ENCODE data around the gene TCF21.
A peak's percentile ranks its signal among the peaks of the same experiment; 100 is the strongest.

The TCF21 gene

GRCh38 chr6:133880896-133881295, 8.0 kb upstream of the TCF21 start:
- DNase-seq = no peak
- no peaks in the 10 kb centered on the region for H3K36me3 ChIP-seq (replicated peaks)
- in situ Hi-C loops (cut with HindIII; ENCODE audit: low pct_ligation_motif_present, low sequenced_read_pairs) = no loop called here
- no peak overlapping the region for H3K4me3 ChIP-seq (ENCODE audit: low read depth, low read length)
- H3K27ac ChIP-seq = no peak overlapping the region
- TF ChIP-seq CTCF (IDR thresholded peaks at IDR 0.05; ENCODE audit: low read depth, low read length, missing control alignments) = no peak
- H3K27me3 ChIP-seq (replicated peaks) = peaks cover 9% of the 10 kb centered on the region

- peaks cover 32% of the 10 kb centered on the region for H3K27me3 ChIP-seq (replicated peaks)
- H3K27ac ChIP-seq = no peak overlapping the region
- no peak for TF ChIP-seq CTCF (IDR thresholded peaks at IDR 0.05; ENCODE audit: low read depth, low read length, missing control alignments)
- H3K4me3 ChIP-seq (ENCODE audit: low read depth, low read length) = no peak overlapping the region
- no peak for DNase-seq
- in situ Hi-C loops (cut with HindIII; ENCODE audit: low pct_ligation_motif_present, low sequenced_read_pairs) = no loop called here
- H3K36me3 ChIP-seq (replicated peaks) = no peaks in the 10 kb centered on the region
These were observed 2.7 kb upstream of the TCF21 start for GRCh38 chr6:133886104-133886775.

- no peaks in the 10 kb centered on the region for H3K36me3 ChIP-seq (replicated peaks)
- no peak overlapping the region for H3K4me3 ChIP-seq (ENCODE audit: low read depth, low read length)
- no peak overlapping the region for H3K27ac ChIP-seq
- DNase-seq = no peak
- peaks cover 35% of the 10 kb centered on the region for H3K27me3 ChIP-seq (replicated peaks)
- TF ChIP-seq CTCF (IDR thresholded peaks at IDR 0.05; ENCODE audit: low read depth, low read length, missing control alignments) = no peak
- in situ Hi-C loops (cut with HindIII; ENCODE audit: low pct_ligation_motif_present, low sequenced_read_pairs) = no loop called here
These were observed 1.6 kb upstream of the TCF21 start for GRCh38 chr6:133887156-133887879.

GRCh38 chr6:133887880-133888230, 1.1 kb upstream of the TCF21 start:
- peaks cover 37% of the 10 kb centered on the region for H3K27me3 ChIP-seq (replicated peaks)

GRCh38 chr6:133889557-133890403, 867 bp downstream of the TCF21 start:
- no peak for DNase-seq
- peak; percentile 34 for TF ChIP-seq CTCF (IDR thresholded peaks at IDR 0.05; ENCODE audit: low read depth, low read length, missing control alignments)
- peak overlapping the region; percentile 20 for H3K27ac ChIP-seq
- H3K27me3 ChIP-seq (replicated peaks) = peaks cover 50% of the 10 kb centered on the region
- peak overlapping the region; percentile 79 for H3K4me3 ChIP-seq (ENCODE audit: low read depth, low read length)
- in situ Hi-C loops (cut with HindIII; ENCODE audit: low pct_ligation_motif_present, low sequenced_read_pairs) = no loop called here
- no peaks in the 10 kb centered on the region for H3K36me3 ChIP-seq (replicated peaks)

More at GRCh38 chr6:133887880-133888230, 1.1 kb upstream of the TCF21 start:
- H3K36me3 ChIP-seq (replicated peaks) = no peaks in the 10 kb centered on the region
- no peak for TF ChIP-seq CTCF (IDR thresholded peaks at IDR 0.05; ENCODE audit: low read depth, low read length, missing control alignments)
- no peak overlapping the region for H3K27ac ChIP-seq
- H3K4me3 ChIP-seq (ENCODE audit: low read depth, low read length) = no peak overlapping the region
- in situ Hi-C loops (cut with HindIII; ENCODE audit: low pct_ligation_motif_present, low sequenced_read_pairs) = no loop called here
- no peak for DNase-seq

Measured in brain microvascular endothelial cell (primary cell).